SK-MEL-5 (cell line): ENCODE measurements around the gene ZNF219. TPM values are rescaled to one million over a fixed set of nuclear protein-coding genes. Genes with fewer than 3 reads are reported as not detected.
A peak's percentile ranks its signal among the peaks of the same experiment; 100 is the strongest.

ENCODE experiments used
- DNase-seq: peaks from one replicate; pipeline ENCODE4 v3.0.0-alpha.2; 2016; ENCODE audit warnings: low read depth, low spot score
- in situ Hi-C: cut with HindIII; loops from 2 replicates; pipeline ENCODE4 v1.10.0; 2016; ENCODE audit warnings: low sequenced_read_pairs, high pct_unique_total_duplicates, low pct_unique_long_range_greater_than_20kb
- total RNA-seq: library from RNA; depleted of rRNA; stranded (reverse); fragments of >200 nt; shearing (Covaris generic); gene quantifications from 2 replicates; pipeline ENCODE4 v1.2.3, GENCODE V29; 2014

The ZNF219 gene
- total RNA-seq, 1 experiment from 2014 or later: 5.9 TPM

DNA sequence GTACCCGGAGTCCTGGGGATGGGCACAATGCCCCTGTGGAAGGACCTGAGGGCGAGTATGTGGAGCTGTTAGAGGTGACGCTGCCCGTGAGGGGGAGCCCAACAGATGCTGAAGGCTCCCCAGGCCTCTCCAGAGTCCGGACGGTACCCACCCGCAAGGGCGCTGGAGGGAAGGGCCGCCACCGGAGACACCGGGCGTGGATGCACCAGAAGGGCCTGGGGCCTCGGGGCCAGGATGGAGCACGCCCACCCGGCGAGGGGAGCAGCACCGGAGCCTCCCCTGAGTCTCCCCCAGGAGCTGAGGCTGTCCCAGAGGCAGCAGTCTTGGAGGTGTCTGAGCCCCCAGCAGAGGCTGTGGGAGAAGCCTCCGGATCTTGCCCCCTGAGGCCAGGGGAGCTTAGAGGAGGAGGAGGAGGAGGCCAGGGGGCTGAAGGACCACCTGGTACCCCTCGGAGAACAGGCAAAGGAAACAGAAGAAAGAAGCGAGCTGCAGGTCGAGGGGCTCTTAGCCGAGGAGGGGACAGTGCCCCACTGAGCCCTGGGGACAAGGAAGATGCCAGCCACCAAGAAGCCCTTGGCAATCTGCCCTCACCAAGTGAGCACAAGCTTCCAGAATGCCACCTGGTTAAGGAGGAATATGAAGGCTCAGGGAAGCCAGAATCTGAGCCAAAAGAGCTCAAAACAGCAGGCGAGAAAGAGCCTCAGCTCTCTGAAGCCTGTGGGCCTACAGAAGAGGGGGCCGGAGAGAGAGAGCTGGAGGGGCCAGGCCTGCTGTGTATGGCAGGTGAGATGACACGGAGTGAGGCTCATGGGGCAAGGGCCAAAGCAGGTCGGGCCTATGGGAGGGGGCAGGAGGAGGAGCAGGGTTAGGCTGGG is 23.8 kb downstream of the ZNF219 start:
- in situ Hi-C loops: no loop called here
- DNase-seq: no peak

DNA sequence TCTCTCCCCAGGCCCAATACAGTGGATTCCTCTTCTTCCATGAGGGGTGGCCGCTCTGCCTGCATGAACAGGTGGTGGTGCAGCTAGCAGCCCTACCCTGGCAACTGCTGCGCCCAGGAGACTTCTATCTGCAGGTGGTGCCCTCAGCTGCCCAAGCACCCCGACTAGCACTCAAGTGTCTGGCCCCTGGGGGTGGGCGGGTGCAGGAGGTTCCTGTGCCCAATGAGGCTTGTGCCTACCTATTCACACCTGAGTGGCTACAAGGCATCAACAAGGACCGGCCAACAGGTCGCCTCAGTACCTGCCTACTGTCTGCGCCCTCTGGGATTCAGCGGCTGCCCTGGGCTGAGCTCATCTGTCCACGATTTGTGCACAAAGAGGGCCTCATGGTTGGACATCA is 24.5 kb downstream of the ZNF219 start:
- no peak for DNase-seq
- in situ Hi-C loops: no loop called here

DNA sequence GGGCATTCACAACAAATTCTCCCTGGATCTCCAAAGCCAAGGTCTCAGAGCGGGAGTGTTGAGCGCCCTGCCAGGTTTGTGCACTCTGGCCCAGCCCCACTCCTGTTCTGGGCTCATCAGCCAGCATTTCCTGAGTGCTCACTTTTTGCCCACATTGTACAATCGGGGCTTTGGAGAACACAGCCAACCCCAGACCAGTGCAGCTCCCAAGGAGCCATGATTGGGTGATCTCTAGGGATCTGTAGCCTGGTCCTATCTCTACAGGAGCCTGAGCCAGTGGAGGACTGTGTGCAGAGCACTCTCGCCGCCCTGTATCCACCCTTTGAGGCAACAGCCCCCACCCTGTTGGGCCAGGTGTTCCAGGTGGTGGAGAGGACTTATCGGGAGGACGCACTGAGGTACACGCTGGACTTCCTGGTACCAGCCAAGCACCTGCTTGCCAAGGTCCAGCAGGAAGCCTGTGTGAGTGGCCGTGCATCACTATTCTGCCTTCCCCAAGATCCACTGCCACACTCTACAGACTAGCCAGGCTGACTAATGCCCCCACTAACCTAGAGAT is 25.6 kb downstream of the ZNF219 start:
- in situ Hi-C loops: no loop called here
- no peak for DNase-seq

DNA sequence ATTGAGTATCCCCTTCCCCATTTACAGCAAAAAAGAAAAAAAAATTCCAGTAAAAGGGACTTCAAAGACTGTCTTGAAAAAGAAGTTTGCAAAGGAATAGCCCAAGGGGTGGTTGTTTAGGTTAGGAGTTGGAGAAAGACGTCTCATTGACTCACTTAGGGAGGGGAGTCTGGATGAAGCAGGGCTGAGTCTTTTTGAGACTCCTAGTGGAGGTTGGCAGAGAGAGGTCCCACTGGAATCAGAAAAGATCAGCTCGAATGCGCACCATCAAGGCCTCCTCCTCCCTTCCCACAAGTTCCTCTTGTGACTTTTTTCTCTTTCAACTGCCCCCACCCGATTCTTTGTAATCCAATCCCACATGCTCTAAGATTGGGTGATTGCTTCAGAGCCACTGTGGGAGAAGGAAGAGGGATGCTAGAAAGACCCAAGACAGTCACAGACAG is 26.4 kb downstream of the ZNF219 start:
- in situ Hi-C loops: no loop called here
- DNase-seq: peak; percentile 47

DNA sequence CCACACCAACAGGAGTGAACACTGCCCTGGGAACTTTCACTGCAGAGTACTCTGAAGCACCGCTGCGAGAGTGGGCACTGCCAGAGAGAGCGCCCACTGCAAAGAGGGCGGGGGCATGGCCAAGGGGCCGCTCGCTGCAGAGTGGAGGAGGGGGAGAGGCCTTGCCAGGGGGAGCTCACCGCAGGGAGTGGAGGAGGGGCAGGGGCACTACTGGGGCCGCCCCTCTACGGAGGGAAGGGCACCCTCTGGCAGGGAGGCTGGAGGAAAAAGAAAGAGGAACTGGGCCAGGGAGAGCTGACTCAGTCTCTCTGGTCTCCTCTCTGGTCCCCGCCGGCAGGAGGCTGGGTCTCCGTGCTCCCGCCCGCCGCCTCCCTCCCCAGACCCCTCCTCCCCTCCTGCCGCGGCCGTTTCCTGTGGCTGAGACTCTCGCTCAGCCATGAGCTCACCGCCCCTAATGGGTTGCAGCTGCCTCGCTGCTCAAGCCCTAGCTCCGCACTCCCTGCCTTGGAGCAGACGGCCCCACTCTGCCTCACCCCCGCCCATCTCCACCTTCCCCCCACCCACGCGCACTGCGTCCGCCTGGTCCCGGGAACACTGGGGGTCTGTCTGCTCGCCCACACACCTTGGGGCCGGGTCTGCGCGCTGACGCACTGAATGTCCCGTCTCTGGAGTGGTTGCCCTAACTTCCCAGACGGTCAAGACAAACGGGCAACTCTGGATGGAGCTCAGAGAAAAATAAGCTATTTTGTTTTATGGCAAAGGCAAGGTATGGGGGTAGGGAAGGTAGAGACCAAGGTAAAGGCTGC is 27.0 kb downstream of the ZNF219 start:
- DNase-seq: peak; percentile 71
- in situ Hi-C loops: no loop called here

DNA sequence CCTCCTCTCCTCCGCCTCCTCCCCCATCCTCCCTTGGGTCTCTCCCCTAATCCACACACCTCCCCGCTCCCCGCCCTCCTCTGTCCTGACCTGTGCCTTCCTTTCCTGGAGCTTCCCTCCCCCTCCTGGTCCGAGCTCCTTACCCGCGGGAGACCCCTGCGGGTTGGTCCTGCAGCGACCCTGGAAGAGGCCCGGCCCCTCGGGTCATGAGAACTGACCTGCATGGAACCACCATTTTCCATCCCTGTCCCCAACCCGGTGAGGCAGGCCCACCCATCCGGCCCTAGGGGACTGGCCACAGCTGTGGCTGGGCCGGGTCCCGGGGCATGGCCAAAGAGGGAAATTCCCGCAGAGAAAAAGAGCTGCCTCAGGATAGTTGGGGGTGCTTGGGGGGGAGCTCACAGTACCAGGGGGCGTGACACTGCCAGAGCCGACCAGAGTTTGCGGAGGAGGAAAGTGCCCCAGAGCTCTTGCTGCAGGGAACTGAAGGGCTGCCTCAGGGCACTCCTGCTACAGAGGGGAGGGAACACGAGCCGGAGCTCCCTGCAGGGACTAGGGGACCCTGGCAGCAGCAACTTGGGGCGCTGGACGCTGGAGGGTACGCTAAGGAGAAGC is 27.7 kb downstream of the ZNF219 start:
- DNase-seq: no peak
- in situ Hi-C loops: no loop called here

DNA sequence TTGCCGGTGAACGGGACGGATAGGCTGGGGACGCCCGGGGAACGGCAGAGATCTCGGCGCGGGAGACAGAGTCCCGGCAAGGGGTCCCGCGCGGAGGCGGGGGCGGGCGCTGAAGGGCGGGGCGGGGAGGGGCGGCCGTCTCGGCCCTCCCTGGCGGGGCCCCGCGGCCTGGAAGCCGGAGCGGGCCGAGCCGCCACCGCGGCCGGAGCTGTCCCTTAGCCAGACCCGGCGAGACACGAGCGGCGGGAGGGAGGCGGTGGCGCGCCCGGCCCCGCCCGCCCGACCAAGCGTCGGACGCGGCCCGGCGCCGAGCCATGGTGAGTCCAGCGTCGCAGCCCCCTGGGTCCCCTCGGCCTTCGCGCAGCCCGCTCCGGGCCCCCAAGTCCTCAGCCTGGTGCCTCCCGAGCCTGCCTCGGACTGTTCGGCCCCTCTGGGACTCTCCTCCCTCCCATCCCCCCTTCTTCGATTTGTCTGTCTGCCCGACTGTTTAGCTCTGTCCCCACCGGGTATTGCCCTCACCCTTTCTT is 28.3 kb downstream of the ZNF219 start, which contains the start of gene ARHGEF40:
ARHGEF40 (plus strand) TSS at position 222 of the 527 bp plus-strand sequence; CDS start at position 315, 93 bp downstream.
- DNase-seq: peak; percentile 15
- in situ Hi-C loops: no loop called here

DNA sequence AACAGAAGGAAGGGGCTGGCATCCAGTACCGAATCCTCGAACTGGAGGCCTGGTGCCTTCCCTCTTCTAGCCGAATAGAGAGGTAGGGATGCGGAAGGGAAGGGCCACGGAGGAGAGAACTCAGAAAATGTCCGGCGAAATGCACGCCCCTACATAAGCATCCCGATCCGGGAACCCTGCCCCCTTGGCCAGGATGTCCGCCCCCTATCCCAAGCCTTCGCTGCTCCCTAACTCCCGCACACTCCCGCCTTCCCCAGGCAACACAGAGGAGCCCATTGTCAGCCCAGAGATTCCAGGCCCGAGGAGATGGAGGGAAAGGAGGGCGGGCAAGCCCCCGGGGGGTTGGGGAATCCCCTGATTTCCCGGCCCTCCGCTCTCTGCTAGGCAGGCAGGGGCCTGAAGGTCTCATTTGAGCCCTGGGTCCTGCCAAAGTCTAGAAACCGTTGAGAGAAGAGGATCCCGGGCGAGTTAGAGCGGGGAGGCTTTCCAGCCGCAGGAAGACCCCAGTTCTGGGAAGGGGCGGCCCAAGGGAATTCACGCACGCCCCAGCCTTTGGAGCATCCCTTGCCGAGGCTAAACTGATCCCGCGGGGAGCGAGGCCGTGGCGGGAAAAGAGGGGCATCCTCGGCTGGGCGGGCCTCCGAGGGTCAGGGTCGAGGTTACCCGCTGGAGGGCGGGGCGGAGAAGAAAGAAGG is 28.9 kb downstream of the ZNF219 start:
- DNase-seq: peak; percentile 45
- in situ Hi-C loops: no loop called here

DNA sequence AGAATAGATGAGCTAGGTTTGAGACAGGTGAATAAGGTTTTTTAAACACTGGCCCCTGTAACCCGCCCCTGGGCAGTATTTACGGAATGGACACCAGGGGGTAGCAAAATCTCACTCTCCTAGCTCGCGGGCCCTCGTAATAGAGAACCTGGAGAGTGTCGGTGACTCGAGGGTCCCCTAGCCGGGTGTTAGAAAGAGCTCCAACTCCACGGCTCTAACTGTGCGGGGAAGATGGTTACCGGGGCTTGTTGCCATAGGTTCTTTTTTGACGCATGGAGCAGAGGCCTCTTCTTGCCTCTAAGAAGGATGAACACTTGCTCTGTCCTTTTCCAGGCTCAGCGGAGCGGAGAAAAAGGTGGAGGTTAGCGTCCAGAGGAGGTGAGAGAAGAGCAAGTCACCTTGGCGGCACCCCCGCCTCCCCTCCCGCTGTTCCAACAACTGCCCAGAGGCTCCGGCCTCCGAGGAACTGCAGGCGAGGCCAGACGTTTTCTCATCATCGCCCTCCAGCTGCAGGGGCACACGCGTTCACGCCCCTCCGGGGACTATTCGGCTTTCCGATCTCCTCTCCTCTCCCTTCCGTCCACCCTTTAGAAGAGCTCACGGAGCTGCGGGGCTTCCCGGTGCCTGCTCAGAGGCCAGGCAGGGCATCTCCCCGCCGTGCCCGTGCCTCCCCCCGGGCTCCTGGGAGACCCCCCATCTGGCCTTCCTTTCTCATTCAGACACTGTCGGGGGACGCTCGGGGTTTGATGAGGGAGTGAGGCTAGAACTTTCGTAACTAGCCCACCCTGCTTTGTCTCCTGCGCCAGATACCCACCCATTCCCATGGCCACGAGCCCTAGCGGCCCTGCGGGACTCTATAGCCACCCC is 29.7 kb downstream of the ZNF219 start:
- in situ Hi-C loops: no loop called here
- peak; percentile 51 for DNase-seq

DNA sequence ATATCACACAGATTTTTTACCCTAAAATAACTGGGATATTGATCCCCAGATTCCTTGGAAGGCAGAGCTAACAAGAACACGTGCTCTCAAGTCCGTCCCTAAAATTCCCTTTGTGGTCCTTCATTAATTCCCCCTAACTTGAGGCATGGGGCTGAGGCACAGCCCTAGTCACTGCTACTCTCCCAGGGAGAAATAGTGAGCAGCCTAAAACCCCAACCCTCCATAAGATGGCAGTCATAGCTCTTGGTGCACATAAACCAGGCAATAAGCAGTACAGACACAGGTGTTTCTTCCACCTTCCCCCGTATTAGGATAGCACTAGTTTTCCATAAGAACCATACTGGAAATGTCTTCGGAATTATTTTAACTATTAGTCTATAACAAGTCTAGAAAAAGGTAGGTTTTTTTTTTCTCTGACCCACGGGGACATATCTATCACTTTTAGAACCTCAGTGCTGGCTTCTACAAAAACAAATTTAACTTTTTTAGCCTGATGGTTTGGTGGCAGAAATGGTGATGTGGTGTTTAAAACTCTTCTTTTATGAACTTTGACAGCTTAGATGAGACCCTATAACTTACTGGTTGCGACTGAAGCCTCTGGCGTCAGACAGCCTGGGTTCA is 31.5 kb downstream of the ZNF219 start:
- in situ Hi-C loops: no loop called here
- peak; percentile 57 for DNase-seq

DNA sequence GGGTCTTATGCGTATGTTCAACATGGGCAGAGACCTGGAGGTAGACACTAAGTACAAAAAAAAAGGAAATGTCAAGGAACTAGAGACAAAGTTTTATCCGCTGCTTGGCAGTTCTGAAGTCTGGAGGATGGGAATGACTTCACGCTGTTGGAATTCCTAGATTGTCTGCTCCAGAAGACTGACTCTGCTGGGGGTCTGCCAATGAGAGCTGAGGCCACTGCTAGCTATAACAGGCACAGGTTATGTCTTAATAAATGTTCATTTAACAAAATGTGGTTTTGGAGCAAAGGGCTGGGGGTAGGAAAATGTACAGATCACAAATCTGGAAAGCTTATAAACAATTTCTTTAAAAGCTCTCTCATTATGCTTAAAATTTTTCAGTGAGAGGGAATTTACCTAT is 35.0 kb downstream of the ZNF219 start:
- in situ Hi-C loops: no loop called here

DNA sequence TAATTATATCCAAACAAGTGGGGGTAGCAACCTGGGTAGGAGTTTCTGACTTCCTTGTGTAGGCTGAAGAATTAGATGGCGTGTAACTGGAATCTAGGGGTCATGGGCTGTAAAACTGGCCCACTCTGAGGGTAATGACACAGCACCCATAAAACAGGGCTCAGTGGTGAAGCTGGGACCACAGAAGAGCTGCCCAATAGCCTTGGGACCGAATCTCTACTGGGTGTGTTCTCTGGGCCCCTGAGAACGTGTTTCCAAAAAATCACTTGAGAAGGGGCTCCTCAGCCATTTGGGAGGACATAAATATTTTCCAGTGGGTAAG is 37.1 kb downstream of the ZNF219 start:
- in situ Hi-C loops: no loop called here
- DNase-seq: no peak

More for the DNA sequence above, 35.0 kb downstream of the ZNF219 start:
- DNase-seq: no peak

DNA sequence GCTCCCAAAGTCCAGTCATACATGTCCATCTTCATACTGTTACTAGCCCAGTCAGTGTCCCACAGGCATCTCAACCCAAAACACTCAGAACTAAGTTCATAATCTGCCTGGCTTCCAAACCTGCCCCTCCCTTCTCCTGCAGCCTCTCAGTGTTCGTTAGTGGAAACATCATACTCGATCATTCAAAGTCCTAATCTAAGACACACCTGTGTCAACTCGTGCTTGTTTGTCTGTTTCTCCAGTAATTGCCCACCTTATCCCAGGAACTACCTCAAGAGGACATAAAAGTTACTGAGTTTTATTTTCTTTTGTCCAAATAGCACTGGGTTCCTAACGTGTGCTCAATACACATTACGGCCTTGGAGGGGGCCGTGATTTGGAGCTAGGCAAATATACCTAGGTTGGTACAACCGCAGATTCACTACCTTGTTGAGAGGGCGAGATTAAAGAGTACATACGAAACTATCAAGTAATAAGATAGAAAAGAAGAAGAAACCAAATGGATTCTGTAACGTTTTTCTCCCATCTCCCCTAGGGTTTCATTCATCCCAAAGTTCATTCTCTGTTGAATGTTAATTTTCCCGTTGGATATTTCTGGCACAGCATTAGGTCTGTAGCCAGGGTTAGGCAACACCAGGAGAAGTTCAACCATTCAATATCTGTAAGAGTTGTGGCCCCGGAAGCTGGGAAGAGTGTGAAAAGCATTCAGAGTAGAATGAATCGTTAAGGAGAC is 37.7 kb downstream of the ZNF219 start:
- DNase-seq: no peak
- in situ Hi-C loops: no loop called here

DNA sequence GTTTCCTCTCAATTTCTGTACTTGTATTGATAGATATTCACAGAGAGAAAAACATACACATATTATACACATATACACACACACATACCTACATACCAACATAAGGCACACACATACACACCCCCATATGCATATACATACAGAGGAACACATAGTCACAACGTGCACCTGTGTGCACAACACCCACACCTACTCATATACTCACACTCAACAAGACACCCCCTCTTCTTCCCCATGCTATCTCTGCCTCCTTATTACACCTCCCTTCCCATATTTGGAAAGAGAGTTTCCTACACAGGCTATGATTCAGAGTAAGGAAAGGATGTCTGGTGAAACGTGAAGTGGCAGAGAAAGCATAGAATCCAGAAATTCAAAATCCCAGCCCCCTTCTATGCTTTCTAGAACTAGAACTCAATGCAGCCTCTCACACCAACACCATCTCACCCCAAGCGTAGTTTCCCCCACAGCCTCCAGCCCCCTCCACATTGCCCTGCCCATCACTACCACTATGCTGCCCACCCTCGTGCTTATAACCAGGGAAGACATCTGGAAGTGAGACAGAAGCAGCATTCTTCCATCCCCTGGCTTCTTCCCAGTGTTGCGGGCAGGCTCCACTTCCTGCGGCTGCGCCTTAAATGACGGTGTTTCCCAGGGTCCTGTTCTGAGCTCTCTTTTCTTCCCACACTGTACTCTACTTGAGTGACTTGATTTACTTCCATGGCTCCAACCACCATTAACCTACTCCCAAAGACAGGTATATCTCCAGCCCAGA is 38.4 kb downstream of the ZNF219 start:
- in situ Hi-C loops: no loop called here
- peak; percentile 29 for DNase-seq

DNA sequence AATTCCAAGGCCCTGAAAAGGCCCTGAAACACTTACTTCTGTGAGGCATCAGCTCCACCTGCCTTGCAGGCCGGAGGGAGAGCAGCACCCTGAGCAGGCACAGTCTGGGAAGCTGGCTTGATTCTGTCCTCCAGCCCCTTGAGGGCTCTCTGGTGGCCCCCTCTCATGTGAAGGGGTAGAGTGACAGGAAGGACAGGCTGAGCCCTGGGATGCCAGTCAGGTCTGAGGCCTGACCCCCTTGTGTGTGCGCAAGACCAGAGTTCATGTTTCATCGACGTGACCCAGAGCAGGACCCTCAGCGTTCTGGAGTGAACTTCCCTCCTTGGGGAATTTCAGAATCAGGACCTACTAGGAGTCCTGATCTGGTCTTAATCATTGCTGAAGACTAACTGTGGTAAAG is 39.6 kb downstream of the ZNF219 start:
- no peak for DNase-seq
- in situ Hi-C loops: no loop called here
